ENCODE measurements around the gene CELSR2.

DNA sequence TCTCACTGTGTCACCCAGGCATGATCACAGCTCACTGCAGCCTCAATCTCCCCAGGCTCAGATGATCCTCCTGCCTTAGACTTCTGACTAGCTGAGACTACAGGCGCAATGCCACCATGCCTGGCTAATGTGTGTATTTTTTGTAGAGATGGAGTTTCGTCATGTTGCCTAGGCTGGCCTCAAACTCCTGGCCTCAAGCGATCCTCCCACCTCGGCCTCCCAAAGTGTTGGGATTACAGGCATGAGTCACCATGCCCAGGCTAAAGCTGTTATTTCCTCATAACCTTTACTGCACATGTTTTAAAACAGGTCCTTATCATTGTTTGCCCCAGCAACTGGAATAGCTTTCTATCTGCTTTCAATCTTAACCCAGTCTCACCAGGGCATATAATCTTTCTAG, 32.7 kb upstream of the CELSR2 start:
- TF ChIP-seq, protein P1, sequence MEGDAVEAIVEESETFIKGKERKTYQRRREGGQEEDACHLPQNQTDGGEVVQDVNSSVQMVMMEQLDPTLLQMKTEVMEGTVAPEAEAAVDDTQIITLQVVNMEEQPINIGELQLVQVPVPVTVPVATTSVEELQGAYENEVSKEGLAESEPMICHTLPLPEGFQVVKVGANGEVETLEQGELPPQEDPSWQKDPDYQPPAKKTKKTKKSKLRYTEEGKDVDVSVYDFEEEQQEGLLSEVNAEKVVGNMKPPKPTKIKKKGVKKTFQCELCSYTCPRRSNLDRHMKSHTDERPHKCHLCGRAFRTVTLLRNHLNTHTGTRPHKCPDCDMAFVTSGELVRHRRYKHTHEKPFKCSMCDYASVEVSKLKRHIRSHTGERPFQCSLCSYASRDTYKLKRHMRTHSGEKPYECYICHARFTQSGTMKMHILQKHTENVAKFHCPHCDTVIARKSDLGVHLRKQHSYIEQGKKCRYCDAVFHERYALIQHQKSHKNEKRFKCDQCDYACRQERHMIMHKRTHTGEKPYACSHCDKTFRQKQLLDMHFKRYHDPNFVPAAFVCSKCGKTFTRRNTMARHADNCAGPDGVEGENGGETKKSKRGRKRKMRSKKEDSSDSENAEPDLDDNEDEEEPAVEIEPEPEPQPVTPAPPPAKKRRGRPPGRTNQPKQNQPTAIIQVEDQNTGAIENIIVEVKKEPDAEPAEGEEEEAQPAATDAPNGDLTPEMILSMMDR (optimal IDR thresholded peaks at IDR 0.05 in 1 of 3, IDR thresholded peaks at IDR 0.05 in 1 of 3, conservative IDR thresholded peaks at IDR 0.05 in 1 of 3; ENCODE audit: extremely low read depth in 1 of 3, insufficient read depth in 2 of 3, low read length in 3 of 3): no peak
- no peak for TF ChIP-seq EZH2 (IDR thresholded peaks at IDR 0.05; ENCODE audit: low read length)

Measured in keratinocyte (primary cell).